SK-N-SH (cell line): Measurements from ENCODE around the gene TCIRG1. TPM values are rescaled to one million over a fixed set of nuclear protein-coding genes. Genes with fewer than 3 reads are reported as not detected.

Source experiments
- CTCF ChIA-PET: fragments of 300-600, 350-600 bp; formaldehyde crosslinking; extraction: SDS; loops from one replicate; lab custom pipeline; 2021; lab: Yijun Ruan, JAX
- POLR2A ChIA-PET: fragments of 350-600 bp; sonication (Branson Sonifier 250); formaldehyde crosslinking; extraction: SDS; loops from one replicate; lab custom pipeline; 2020; ENCODE audit warnings: antibody characterized with exemption, inconsistent platforms; lab: Yijun Ruan, JAX
- DNase-seq: peaks from one replicate; pipeline ENCODE4 v3.0.0; 2012
- H2AFZ ChIP-seq: fragments of 200-600 bp; sonication (generic); 2 replicates; pipeline ENCODE4 v1.8.1; 2016; ENCODE audit warnings: antibody characterized with exemption, mild to moderate bottlenecking, low read depth
- H3F3A ChIP-seq: fragments of 200-600 bp; sonication (generic); replicated peaks from 2 replicates; pipeline ENCODE3; 2016; ENCODE audit warnings: antibody characterized with exemption, mild to moderate bottlenecking; ENCODE audit not compliant: insufficient read depth
- H3K27ac ChIP-seq, 2 experiments: fragments of 200-500 bp in 1 of 2; fragments of 200-600 bp in 1 of 2; sonication (Bioruptor generic) in 1 of 2; sonication (generic), shearing (Covaris generic) in 1 of 2; 2 replicates each; pipeline versions ENCODE4 v1.5.1 to v1.6.1; 2014 to 2016; ENCODE audit warnings: low read depth in 2 of 2, inconsistent platforms in 1 of 2, low read length in 1 of 2, mild to moderate bottlenecking in 1 of 2, mixed read lengths in 1 of 2
- H3K27me3 ChIP-seq: fragments of 200-600 bp; sonication (generic), shearing (Covaris generic); 2 replicates; pipeline ENCODE4 v1.6.1; 2016; ENCODE audit warnings: mixed run types; ENCODE audit not compliant: insufficient read depth
- H3K36me3 ChIP-seq, 2 experiments: fragments of 200-500 bp in 1 of 2; fragments of 200-600 bp in 1 of 2; sonication (Bioruptor generic) in 1 of 2; sonication (generic) in 1 of 2; replicated peaks in 1 of 2; 2 replicates each; pipeline versions ENCODE3 to v1.5.1; 2014 to 2016; ENCODE audit warnings: low read length in 1 of 2, mild to moderate bottlenecking in 1 of 2; ENCODE audit not compliant: insufficient read depth in 2 of 2, control insufficient read depth in 1 of 2
- H3K4me1 ChIP-seq, 2 experiments: fragments of 200-500 bp in 1 of 2; fragments of 200-600 bp in 1 of 2; sonication (Bioruptor generic) in 1 of 2; sonication (generic), shearing (Covaris generic) in 1 of 2; 2 replicates each; pipeline versions ENCODE4 v1.5.1 to v1.6.1; 2014 to 2016; ENCODE audit warnings: low read depth in 1 of 2, low read length in 1 of 2, mixed run types in 1 of 2; ENCODE audit not compliant: insufficient read depth in 2 of 2, control insufficient read depth in 1 of 2
- H3K4me2 ChIP-seq: fragments of 200-600 bp; sonication (generic), shearing (Covaris generic); 2 replicates; pipeline ENCODE4 v1.6.1; 2017; ENCODE audit warnings: mixed run types
- H3K4me3 ChIP-seq, 2 experiments: fragments of 200-500 bp in 1 of 2; fragments of 200-600 bp in 1 of 2; sonication (Bioruptor generic) in 1 of 2; sonication (generic), shearing (Covaris generic) in 1 of 2; 2 replicates each; pipeline versions ENCODE4 v1.5.1 to v1.8.1; 2014 to 2016; ENCODE audit warnings: low read depth in 2 of 2, inconsistent platforms in 1 of 2, low read length in 1 of 2, mild to moderate bottlenecking in 1 of 2, mixed read lengths in 1 of 2, moderate library complexity in 1 of 2
- H3K79me2 ChIP-seq: fragments of 200-600 bp; sonication (generic); 2 replicates; pipeline ENCODE4 v1.8.1; 2017; ENCODE audit warnings: mild to moderate bottlenecking; ENCODE audit not compliant: insufficient read depth
- H3K9ac ChIP-seq: fragments of 200-600 bp; sonication (generic); 2 replicates; pipeline ENCODE4 v1.6.1; 2017; ENCODE audit warnings: mixed run types
- H3K9me2 ChIP-seq: fragments of 200-600 bp; sonication (generic); 2 replicates; pipeline ENCODE4 v1.6.1; 2017; ENCODE audit warnings: mixed run types
- H3K9me3 ChIP-seq: fragments of 200-600 bp; sonication (generic); 2 replicates; pipeline ENCODE4 v1.6.1; 2017; ENCODE audit warnings: mixed run types, mild to moderate bottlenecking, moderate library complexity
- H4K20me1 ChIP-seq: fragments of 200-600 bp; sonication (generic); 2 replicates; pipeline ENCODE4 v1.6.1; 2017; ENCODE audit warnings: mild to moderate bottlenecking, mixed run types; ENCODE audit not compliant: insufficient read depth
- CHD2 ChIP-seq: fragments of 150-350 bp; IDR thresholded peaks from 2 replicates; pipeline ENCODE4 v1.6.1; 2018; ENCODE audit warnings: low read length; ENCODE audit not compliant: partially characterized antibody
- CTCF ChIP-seq: fragments of 200-600 bp; sonication (generic); IDR thresholded peaks from 2 replicates; pipeline ENCODE4 v1.6.1; 2017; ENCODE audit warnings: antibody characterized with exemption, mild to moderate bottlenecking, moderate library complexity
- EP300 ChIP-seq, 2 experiments: IDR thresholded peaks; 2 replicates each; pipeline versions ENCODE4 v1.4.0 to v1.6.1; 2012; ENCODE audit warnings: borderline replicate concordance in 1 of 2, low read depth in 1 of 2, low read length in 1 of 2
- FOXM1 ChIP-seq: IDR thresholded peaks from 2 replicates; pipeline ENCODE4 v1.4.0; 2012; ENCODE audit warnings: low read depth, mild to moderate bottlenecking
- GATA2 ChIP-seq: sonication (generic); formaldehyde crosslinking; IDR thresholded peaks from 2 replicates; pipeline ENCODE4 v1.5.0; 2020; ENCODE audit warnings: mild to moderate bottlenecking, missing genetic modification reagents
- MAX ChIP-seq: IDR thresholded peaks from 2 replicates; pipeline ENCODE4 v1.4.0; 2012; ENCODE audit warnings: low read depth
- PBX3 ChIP-seq: IDR thresholded peaks from 2 replicates; pipeline ENCODE4; 2012
- RCOR1 ChIP-seq: fragments of 150-350 bp; IDR thresholded peaks from 2 replicates; pipeline ENCODE4 v1.6.1; 2017; ENCODE audit warnings: antibody characterized with exemption, low read length
- RFX5 ChIP-seq: IDR thresholded peaks from 2 replicates; pipeline ENCODE4 v1.6.1; 2012; ENCODE audit warnings: mild to moderate bottlenecking, improper control_type of control experiment, low read length
- RXRA ChIP-seq: IDR thresholded peaks from 2 replicates; pipeline ENCODE4 v1.4.0; 2012; ENCODE audit warnings: low read depth, mild to moderate bottlenecking, borderline replicate concordance
- SMC3 ChIP-seq: IDR thresholded peaks from 2 replicates; pipeline ENCODE4 v1.6.1; 2012; ENCODE audit warnings: low read depth, low read length, improper control_type of control experiment
- TAF1 ChIP-seq: IDR thresholded peaks from 2 replicates; pipeline ENCODE4 v1.6.1; 2012; ENCODE audit warnings: low read depth, mild to moderate bottlenecking, low read length, moderate library complexity, borderline replicate concordance
- TCF12 ChIP-seq: IDR thresholded peaks from 2 replicates; pipeline ENCODE4 v1.4.0; 2012
- TEAD4 ChIP-seq: IDR thresholded peaks from 2 replicates; pipeline ENCODE4 v1.4.0; 2012; ENCODE audit warnings: mild to moderate bottlenecking, borderline replicate concordance; ENCODE audit not compliant: insufficient read depth
- USF2 ChIP-seq: fragments of 150-350 bp; IDR thresholded peaks from 2 replicates; pipeline ENCODE4 v1.6.1; 2017; ENCODE audit warnings: antibody characterized with exemption, low read length, low read depth, borderline replicate concordance
- ZBTB33 ChIP-seq: IDR thresholded peaks from 2 replicates; pipeline ENCODE4 v1.4.0; 2012; ENCODE audit warnings: low read depth, borderline replicate concordance
- WGBS: methylation state at CpG from one replicate; pipeline ENCODE4 v1.1.6; 2017; ENCODE audit warnings: low lambda C conversion rate; 5-methylcytosine and 5-hydroxymethylcytosine counted together
- polyA plus RNA-seq, 3 experiments: library from polyadenylated mRNA; depleted of rRNA; stranded (reverse); fragments of >200 nt; gene quantifications; 2 replicates each; pipeline ENCODE4 v1.2.3, GENCODE V29; 2012

TCIRG1 gene
- polyA plus RNA-seq, 1 of the 3 experiments (the other 2 are of a cell fraction): 0.58 TPM

GRCh38 chr11:68081691-68082090, 42.9 kb downstream of the TCIRG1 start:
- ChIA-PET CTCF (interaction anchor here (1.5 kb wide), 1 partner anchor 21 kb away, joined by 3 read pairs; no protein-coding TSS in a partner anchor), POLR2A (no interaction called here)
- Histone ChIP-seq H3K9ac (no peak overlapping the region), H3F3A (no peaks in the 10 kb centered on the region), H3K9me2 (no peaks in the 10 kb centered on the region), H3K27ac (no peak overlapping the region), H3K27me3 (no peaks in the 10 kb centered on the region), H3K4me3 (no peak overlapping the region), H3K4me1 (no peaks in the 10 kb centered on the region), H3K79me2 (peaks cover 3% of the 10 kb centered on the region; the same call in 1 of the 2 replicates), H2AFZ (no peak overlapping the region), H4K20me1 (no peaks in the 10 kb centered on the region), H3K36me3 (peaks cover 0 to 2% of the 10 kb centered on the region in 2 experiments), H3K4me2 (no peak overlapping the region), H3K9me3 (no peaks in the 10 kb centered on the region)
- TF ChIP-seq RCOR1 (no peak), PBX3 (no peak), SMC3 (no peak), EP300 (IDR thresholded peaks at IDR 0.05; ENCODE audit: borderline replicate concordance in 1 of 2, low read depth in 1 of 2, low read length in 1 of 2) (no peak), RXRA (no peak), CHD2 (no peak), CTCF (no peak), TCF12 (no peak), MAX (no peak), GATA2 (no peak), USF2 (no peak), ZBTB33 (no peak), TEAD4 (no peak), RFX5 (no peak), FOXM1 (no peak), TAF1 (no peak)
- 95% methylated on average over 7 of the region's 9 CpGs for WGBS
- DNase-seq: no peak
